ENCODE measurements around the gene KCNK7. TPM values are rescaled to one million over a fixed set of nuclear protein-coding genes. Genes with fewer than 3 reads are reported as not detected.

KCNK7 gene
- total RNA-seq, 1 experiment from 2014 or later, result 1.8 TPM

- Histone ChIP-seq H3K9me3 (ENCODE audit: control insufficient read depth, low read depth, low read length) (no peaks in the 10 kb centered on the region), H2AFZ (ENCODE audit: low read length) (no peak overlapping the region), H3K4me1 (ENCODE audit: insufficient read depth, low read length) (no peaks in the 10 kb centered on the region; the same call in 1 of the 2 replicates), H3K79me2 (ENCODE audit: insufficient read depth, low read length) (no peaks in the 10 kb centered on the region; the same call in 1 of the 2 replicates), H3K23me2 (ENCODE audit: insufficient read length, low read depth, low read length, poor library complexity, severe bottlenecking) (peaks cover 23% of the 10 kb centered on the region), H3K4me2 (ENCODE audit: insufficient read depth, insufficient read length, low read length) (peak overlapping the region; percentile 60), H3K23ac (ENCODE audit: insufficient read length, low read depth, low read length) (no peak overlapping the region), H4K5ac (ENCODE audit: insufficient read length, low read depth, low read length) (no peak overlapping the region), H2BK15ac (ENCODE audit: low read depth, low read length) (no peak overlapping the region), H2BK120ac (ENCODE audit: low read depth, low read length, poor library complexity, severe bottlenecking) (no peak overlapping the region), H4K8ac (replicated peaks; ENCODE audit: insufficient read length, low read depth, low read length) (no peak overlapping the region), H4K20me1 (ENCODE audit: control insufficient read depth, insufficient read depth, insufficient read length) (no peaks in the 10 kb centered on the region), H3K14ac (ENCODE audit: insufficient read depth, low read length) (no peak overlapping the region), H3K9ac (ENCODE audit: extremely low read depth, insufficient read length, low read length) (no peak overlapping the region), H2AK5ac (ENCODE audit: insufficient read length, low read length) (no peak overlapping the region), H2BK12ac (ENCODE audit: insufficient read length, low read depth, low read length) (no peak overlapping the region), H3K79me1 (ENCODE audit: insufficient read depth, low read depth, low read length, poor library complexity, severe bottlenecking) (peaks cover 4% of the 10 kb centered on the region), H3K27me3 (ENCODE audit: insufficient read depth, low read length) (peaks cover 8% of the 10 kb centered on the region; the same call in 1 of the 2 replicates), H2BK20ac (ENCODE audit: low read depth, low read length, poor library complexity, severe bottlenecking) (no peak overlapping the region), H3K56ac (ENCODE audit: insufficient read length, low read depth, low read length) (no peak overlapping the region), H4K91ac (ENCODE audit: insufficient read length, low read depth, low read length) (no peak overlapping the region), H3K4ac (ENCODE audit: low read depth, low read length) (no peak overlapping the region), H2BK5ac (ENCODE audit: insufficient read length, low read length) (no peak overlapping the region), H3K27ac (ENCODE audit: insufficient read length, low read depth, low read length) (no peak overlapping the region), H3K18ac (ENCODE audit: insufficient read length, low read depth, low read length) (no peak overlapping the region), H3T11ph (ENCODE audit: low read length) (no peak overlapping the region)
- H3K36me3 Mint-ChIP-seq (ENCODE audit: insufficient read depth in 1 of 3, low read depth in 3 of 3), result peaks cover 3 to 7% (median 6%) of the 10 kb centered on the region in 3 experiments; a peak in 4 of 7 replicates
- H3K9me3 Mint-ChIP-seq, result no peaks in the 10 kb centered on the region
- H3K27ac Mint-ChIP-seq, result peak overlapping the region in 1 of 3 experiments; percentile 86; a peak in 1 of 7 replicates
- TF ChIP-seq CTCF (conservative IDR thresholded peaks at IDR 0.05), result peak; percentile 99
- peak overlapping the region; percentile 63 to 86 for H3K4me3 Mint-ChIP-seq
- peaks cover 31% of the 10 kb centered on the region for H3K27me3 Mint-ChIP-seq (ENCODE audit: low read depth)
- DNase-seq, result peak; percentile 95
- WGBS (ENCODE audit: extremely low coverage, insufficient read length, low lambda C conversion rate), result no CpG with 5 or more reads among the region's 67 CpGs
- peaks cover 32 to 54% of the 10 kb centered on the region in 2 experiments for H3K4me1 Mint-ChIP-seq
Observed at GRCh38 chr11:65574109-65574810, 21.3 kb downstream of the KCNK7 start.
